Brain microvascular endothelial cell (primary cell): ENCODE results near the gene FAM20C.

ENCODE experiments used
- DNase-seq: peaks from one replicate; pipeline ENCODE4 v3.0.0-alpha.2; 2020
- H3K27ac ChIP-seq: fragments of 250-450 bp; sonication (Bioruptor Pico); 2 replicates; pipeline ENCODE4 v1.5.1; 2020; ENCODE audit warnings: mild to moderate bottlenecking, moderate library complexity
- H3K27me3 ChIP-seq: fragments of 250-450 bp; sonication (Bioruptor Pico); replicated peaks from 2 replicates; pipeline ENCODE4 v1.5.1; 2020; ENCODE audit warnings: mild to moderate bottlenecking
- H3K36me3 ChIP-seq: fragments of 250-450 bp; sonication (Bioruptor Pico); replicated peaks from 2 replicates; pipeline ENCODE4 v1.5.1; 2020; ENCODE audit warnings: mild to moderate bottlenecking
- H3K4me3 ChIP-seq: 2 replicates; pipeline ENCODE4 v1.5.1; 2011; ENCODE audit warnings: low read depth, mild to moderate bottlenecking, control low read depth, low read length, moderate library complexity
- in situ Hi-C: cut with HindIII; loops from 2 replicates; pipeline ENCODE4 v1.10.0; 2017; ENCODE audit warnings: low sequenced_read_pairs, low pct_ligation_motif_present
- TF ChIP-seq, protein P1 (sequence below): IDR thresholded peaks from 2 replicates; pipeline ENCODE4 v1.5.1; 2011; ENCODE audit warnings: low read depth, mild to moderate bottlenecking, moderate library complexity, low read length, control low read depth, inconsistent platforms; ENCODE audit errors: missing control alignments

FAM20C gene

DNA sequence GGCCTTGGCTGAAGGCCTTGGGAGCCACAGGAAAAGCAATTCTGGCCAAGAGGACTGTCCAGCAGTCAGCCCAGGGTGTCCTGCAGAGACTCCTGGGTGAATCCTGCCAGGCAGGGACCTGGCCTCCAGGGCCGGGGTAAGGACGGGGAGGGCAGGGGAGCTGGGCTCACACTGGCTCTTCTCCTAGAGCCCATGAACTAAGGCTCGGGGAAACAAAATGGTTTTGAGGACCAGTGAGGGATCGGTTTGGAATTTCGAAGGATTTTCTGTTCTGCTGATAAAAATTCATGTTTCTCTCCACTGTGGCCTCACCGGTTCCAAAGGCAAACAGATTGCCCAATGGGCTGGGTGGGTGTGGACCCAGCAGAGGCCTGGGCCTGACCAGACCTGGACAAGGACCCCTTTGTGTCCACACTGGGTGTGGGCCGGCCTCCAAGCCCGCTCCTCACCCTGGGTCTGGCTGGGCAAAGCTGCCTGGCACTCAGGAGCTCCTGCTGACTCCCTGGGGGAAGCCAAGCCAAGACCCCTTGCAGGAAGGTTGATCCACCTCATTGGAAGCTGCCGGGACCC lies 27.3 kb downstream of the FAM20C start:
- H3K27me3 ChIP-seq = no peaks in the 10 kb centered on the region
- TF ChIP-seq, protein P1, sequence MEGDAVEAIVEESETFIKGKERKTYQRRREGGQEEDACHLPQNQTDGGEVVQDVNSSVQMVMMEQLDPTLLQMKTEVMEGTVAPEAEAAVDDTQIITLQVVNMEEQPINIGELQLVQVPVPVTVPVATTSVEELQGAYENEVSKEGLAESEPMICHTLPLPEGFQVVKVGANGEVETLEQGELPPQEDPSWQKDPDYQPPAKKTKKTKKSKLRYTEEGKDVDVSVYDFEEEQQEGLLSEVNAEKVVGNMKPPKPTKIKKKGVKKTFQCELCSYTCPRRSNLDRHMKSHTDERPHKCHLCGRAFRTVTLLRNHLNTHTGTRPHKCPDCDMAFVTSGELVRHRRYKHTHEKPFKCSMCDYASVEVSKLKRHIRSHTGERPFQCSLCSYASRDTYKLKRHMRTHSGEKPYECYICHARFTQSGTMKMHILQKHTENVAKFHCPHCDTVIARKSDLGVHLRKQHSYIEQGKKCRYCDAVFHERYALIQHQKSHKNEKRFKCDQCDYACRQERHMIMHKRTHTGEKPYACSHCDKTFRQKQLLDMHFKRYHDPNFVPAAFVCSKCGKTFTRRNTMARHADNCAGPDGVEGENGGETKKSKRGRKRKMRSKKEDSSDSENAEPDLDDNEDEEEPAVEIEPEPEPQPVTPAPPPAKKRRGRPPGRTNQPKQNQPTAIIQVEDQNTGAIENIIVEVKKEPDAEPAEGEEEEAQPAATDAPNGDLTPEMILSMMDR = no peak
- H3K4me3 ChIP-seq = no peak overlapping the region
- in situ Hi-C loops = no loop called here
- DNase-seq = no peak
- H3K36me3 ChIP-seq = peaks cover 28% of the 10 kb centered on the region
- no peak overlapping the region for H3K27ac ChIP-seq

DNA sequence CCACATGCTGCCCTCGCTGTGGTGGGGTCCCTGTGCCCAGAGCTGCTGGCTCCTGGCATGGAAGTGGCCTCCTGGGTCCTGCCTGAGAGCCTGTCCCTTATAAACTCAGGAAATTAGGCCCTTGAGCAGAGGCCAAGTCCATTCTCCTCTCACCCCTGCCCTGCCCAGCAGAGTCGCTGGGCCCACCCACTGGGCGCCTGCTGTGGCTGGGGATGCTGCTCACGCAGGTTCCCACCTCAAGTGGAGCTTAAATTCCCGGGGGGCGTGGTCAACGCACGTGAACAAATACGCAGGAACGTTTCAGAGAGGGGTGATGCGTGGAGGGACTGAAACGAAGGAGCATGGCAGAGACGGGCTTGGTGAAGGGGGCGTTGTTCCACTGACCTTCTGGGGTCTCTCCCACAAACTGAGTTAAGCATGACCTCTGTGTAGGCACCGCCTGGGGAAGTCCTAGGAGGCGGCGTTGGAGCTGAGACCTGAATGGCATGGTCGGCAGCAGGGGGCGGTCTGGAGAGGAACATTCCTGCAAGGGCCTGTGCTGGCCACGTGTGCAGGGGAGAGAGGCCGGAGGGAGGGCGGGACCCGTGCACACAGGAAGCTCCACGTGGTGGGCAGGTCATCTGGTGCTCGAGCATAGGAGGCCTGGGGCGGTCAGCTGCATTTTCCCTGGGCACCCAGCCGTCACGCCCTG lies 27.9 kb downstream of the FAM20C start:
- Histone ChIP-seq H3K36me3 (peaks cover 28% of the 10 kb centered on the region), H3K4me3 (no peak overlapping the region), H3K27me3 (no peaks in the 10 kb centered on the region), H3K27ac (no peak overlapping the region)
- DNase-seq = no peak
- TF ChIP-seq, protein P1 = peak; percentile 60
- in situ Hi-C loops = no loop called here

DNA sequence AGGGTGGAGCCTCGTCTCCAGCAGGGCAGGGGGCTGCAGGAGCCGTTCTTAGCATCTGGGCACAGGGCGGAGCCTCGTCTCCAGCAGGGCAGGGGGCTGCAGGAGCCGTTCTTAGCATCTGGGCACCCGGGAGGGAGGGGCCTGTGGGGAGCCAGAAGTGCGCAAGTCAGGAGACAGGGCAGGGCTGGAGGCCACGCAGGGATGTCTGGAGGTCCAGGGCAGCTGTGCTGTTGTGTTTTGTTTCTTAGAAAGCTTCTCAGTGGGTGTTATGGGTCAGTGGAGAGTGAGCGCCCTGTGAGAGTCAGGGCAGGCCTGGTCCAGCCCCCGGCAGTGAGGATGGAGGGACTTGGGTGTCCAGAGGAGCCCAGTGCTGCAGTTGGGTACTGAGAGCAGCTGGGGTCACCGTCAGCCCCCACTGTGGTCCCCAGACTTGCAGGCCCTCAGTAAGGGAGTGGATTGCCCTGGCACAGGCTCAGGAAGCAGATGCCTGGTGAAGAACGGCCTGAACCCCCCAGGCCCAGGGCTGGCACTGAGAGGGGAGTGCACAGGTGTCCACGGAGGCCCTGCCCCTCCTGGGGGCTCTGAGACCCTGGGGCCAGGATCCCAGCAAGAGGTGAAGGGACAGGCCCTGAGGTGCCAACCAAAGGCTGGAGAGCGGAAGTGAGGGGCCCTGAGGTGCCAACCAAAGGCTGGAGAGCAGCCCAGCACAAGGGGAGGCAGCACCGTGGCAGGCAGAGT lies 29.8 kb downstream of the FAM20C start:
- Histone ChIP-seq H3K4me3 (no peak overlapping the region), H3K27me3 (no peaks in the 10 kb centered on the region), H3K36me3 (peaks cover 23% of the 10 kb centered on the region), H3K27ac (no peak overlapping the region)
- in situ Hi-C loops = no loop called here
- TF ChIP-seq, protein P1 = no peak
- no peak for DNase-seq

- no peak overlapping the region for H3K27ac ChIP-seq
- H3K36me3 ChIP-seq = peaks cover 23% of the 10 kb centered on the region
- in situ Hi-C loops = no loop called here
- H3K27me3 ChIP-seq = no peaks in the 10 kb centered on the region
- TF ChIP-seq, protein P1 = no peak
- no peak overlapping the region for H3K4me3 ChIP-seq
- DNase-seq = no peak
These were observed 30.3 kb downstream of the FAM20C start for GRCh38 chr7:222716-223041.

DNA sequence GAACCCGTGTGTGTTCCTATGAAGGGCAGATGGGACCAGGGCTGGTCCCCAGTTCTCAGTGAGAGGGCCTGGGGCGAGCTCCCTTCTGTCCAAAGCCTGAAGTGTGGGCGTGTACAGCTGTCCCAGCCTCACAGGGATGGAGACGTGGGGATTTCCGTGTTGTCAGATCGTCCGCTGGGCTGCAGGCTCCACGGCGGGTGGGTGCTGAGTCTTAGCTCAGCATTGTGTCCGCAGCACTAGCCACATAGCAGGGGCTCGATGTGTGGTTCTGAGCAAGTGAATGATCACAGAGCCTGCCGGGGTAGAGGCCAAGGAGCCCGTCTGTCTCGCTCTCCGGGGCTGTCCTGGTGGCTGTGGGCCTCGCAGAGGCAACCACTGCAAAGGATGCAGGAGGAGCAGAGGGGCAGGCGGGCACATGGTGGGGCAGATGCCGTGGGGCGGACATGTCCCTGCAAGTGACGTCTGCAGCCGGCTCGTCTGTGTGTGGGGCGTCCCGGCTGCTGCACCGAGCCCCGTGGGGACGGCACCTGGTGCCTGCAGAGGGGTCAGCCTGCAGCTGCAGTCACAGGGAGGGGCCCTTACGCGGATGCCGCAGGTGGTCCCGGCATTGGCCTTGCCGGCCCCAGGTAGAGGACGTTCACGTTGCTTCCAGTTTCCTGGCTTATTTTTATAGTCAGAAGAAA lies 30.9 kb downstream of the FAM20C start:
- Histone ChIP-seq H3K36me3 (peaks cover 21% of the 10 kb centered on the region), H3K4me3 (no peak overlapping the region), H3K27me3 (no peaks in the 10 kb centered on the region), H3K27ac (no peak overlapping the region)
- TF ChIP-seq, protein P1 = no peak
- in situ Hi-C loops = no loop called here
- no peak for DNase-seq
